K562 (cell line): ENCODE measurements around the gene CLSTN2. TPM values are rescaled to one million over a fixed set of nuclear protein-coding genes. Genes with fewer than 3 reads are reported as not detected.

Experiments used
- ATAC-seq: fragments of 200-7000 bp; cut with Tn5 transposase; 3 replicates; pipeline ENCODE4 v1.9.1; 2020; ENCODE audit warnings: moderate library complexity
- BruUV-seq: library from RNA; stranded (reverse); fragments of 400-500 nt; replicated peaks from 2 replicates; lab custom pipeline; 2021; lab: Mats Ljungman, UMichigan
- CTCF ChIA-PET: fragments of 300-600 bp; formaldehyde crosslinking; extraction: SDS; loops from one replicate; lab custom pipeline; 2021; ENCODE audit warnings: low intra/inter-chr PET ratio; lab: Yijun Ruan, JAX
- POLR2A ChIA-PET: fragments of 300-600, 350-650 bp; sonication (Branson Sonifier 250); formaldehyde crosslinking; extraction: SDS; loops from one replicate; lab custom pipeline; 2021; ENCODE audit warnings: antibody characterized with exemption, inconsistent platforms; lab: Yijun Ruan, JAX
- DNase-seq, 4 experiments: peaks; one replicate each; pipeline versions ENCODE4 v3.0.0 to v3.0.0-alpha.2; 2011 to 2018; ENCODE audit warnings: low spot score in 3 of 4, mixed read lengths in 3 of 4; ENCODE audit errors: extremely low read depth in 1 of 4
- FAIRE-seq: peaks from 2 replicates; lab custom pipeline; 2011; peaks lifted over from hg19 to GRCh38; lab: Jason Lieb, UNC
- H2AFZ ChIP-seq: 2 replicates; pipeline ENCODE4 v1.6.0; 2011; ENCODE audit warnings: low read depth, low read length, control low read depth, inconsistent platforms
- H3K27ac ChIP-seq: fragments of 200-600 bp; 3 replicates; pipeline ENCODE4 v1.8.0; 2011; ENCODE audit warnings: low read depth, mild to moderate bottlenecking, control low read depth, inconsistent platforms, low read length, moderate library complexity, mixed read lengths; ENCODE audit errors: extremely low read depth
- H3K27me3 ChIP-seq, 2 experiments: fragments of 300-600 bp in 1 of 2; 2 replicates in 1 of 2; 3 replicates in 1 of 2; pipeline versions ENCODE4 v1.6.0 to v1.8.0; 2011; ENCODE audit warnings: inconsistent platforms in 2 of 2, low read length in 2 of 2, mild to moderate bottlenecking in 1 of 2, mixed read lengths in 1 of 2, moderate library complexity in 1 of 2; ENCODE audit not compliant: control insufficient read depth in 2 of 2, insufficient read depth in 2 of 2
- H3K36me3 ChIP-seq: fragments of 300-600 bp; 3 replicates; pipeline ENCODE4 v1.8.0; 2011; ENCODE audit warnings: mild to moderate bottlenecking, low read length, inconsistent platforms; ENCODE audit not compliant: control insufficient read depth, insufficient read depth
- H3K4me1 ChIP-seq, 2 experiments: fragments of 200-600 bp in 1 of 2; replicated peaks in 1 of 2; 2 replicates in 1 of 2; 3 replicates in 1 of 2; pipeline versions ENCODE4 v1.5.1 to v1.8.0; 2011; ENCODE audit warnings: inconsistent platforms in 2 of 2, low read length in 2 of 2, mild to moderate bottlenecking in 1 of 2, mixed read lengths in 1 of 2, moderate library complexity in 1 of 2; ENCODE audit not compliant: control insufficient read depth in 2 of 2, insufficient read depth in 2 of 2
- H3K4me2 ChIP-seq: 2 replicates; pipeline ENCODE4 v1.6.1; 2011; ENCODE audit warnings: low read length, control low read depth, inconsistent platforms, mixed read lengths; ENCODE audit not compliant: insufficient read depth
- H3K4me3 ChIP-seq: fragments of 200-600 bp; sonication (generic), shearing (Covaris generic); 2 replicates; pipeline ENCODE4 v1.5.1; 2016; ENCODE audit warnings: control low read depth, inconsistent platforms
- H3K79me2 ChIP-seq: fragments of 200-600 bp; 3 replicates; pipeline ENCODE4 v1.8.0; 2011; ENCODE audit warnings: low read length, inconsistent platforms; ENCODE audit not compliant: control insufficient read depth, insufficient read depth
- H3K9ac ChIP-seq, 2 experiments: 2 replicates each; pipeline versions ENCODE4 v1.6.0 to v1.6.1; 2011; ENCODE audit warnings: low read depth in 2 of 2, low read length in 2 of 2, control low read depth in 1 of 2, inconsistent platforms in 1 of 2, mild to moderate bottlenecking in 1 of 2, mixed read lengths in 1 of 2; ENCODE audit not compliant: insufficient read depth in 1 of 2
- H3K9me1 ChIP-seq: one replicate; pipeline ENCODE4 v1.6.0; 2011; ENCODE audit warnings: inconsistent platforms, mild to moderate bottlenecking, low read length, moderate library complexity; ENCODE audit not compliant: control insufficient read depth, insufficient read depth
- H3K9me3 ChIP-seq: replicated peaks from 2 replicates; pipeline ENCODE4 v1.5.1; 2011; ENCODE audit warnings: low read depth, low read length, inconsistent platforms; ENCODE audit not compliant: control insufficient read depth, insufficient read depth
- H4K20me1 ChIP-seq: replicated peaks from 2 replicates; pipeline ENCODE4 v1.6.1; 2011; ENCODE audit warnings: low read length, inconsistent platforms, mixed read lengths; ENCODE audit not compliant: control insufficient read depth, insufficient read depth
- CREB1 ChIP-seq, 2 experiments: sonication (generic) in 1 of 2; formaldehyde crosslinking in 1 of 2; IDR thresholded peaks; 2 replicates each; pipeline versions ENCODE4 v1.6.1 to v1.8.0; 2012 to 2022; ENCODE audit warnings: inconsistent platforms in 1 of 2, mild to moderate bottlenecking in 1 of 2, missing genetic modification reagents in 1 of 2, moderate library complexity in 1 of 2
- SIN3A ChIP-seq, 2 experiments: fragments of 150-350 bp in 1 of 2; IDR thresholded peaks; 2 replicates each; pipeline ENCODE4 v1.6.1; 2011 to 2016; ENCODE audit warnings: borderline replicate concordance in 2 of 2, low read depth in 2 of 2, low read length in 2 of 2, mild to moderate bottlenecking in 2 of 2, moderate library complexity in 2 of 2; ENCODE audit not compliant: control insufficient read depth in 1 of 2
- ZNF347 ChIP-seq: fragments of 450-650 bp; formaldehyde crosslinking; IDR thresholded peaks from 2 replicates; pipeline ENCODE4 v1.4.0; 2020; ENCODE audit warnings: low read depth, mild to moderate bottlenecking, moderate library complexity
- ZNF354B ChIP-seq: fragments of 250-450 bp; sonication (Bioruptor Pico); IDR thresholded peaks from 2 replicates; pipeline ENCODE4 v1.4.0; 2020
- ZNF717 ChIP-seq: fragments of 250-450 bp; sonication (Bioruptor Pico); IDR thresholded peaks from 2 replicates; pipeline ENCODE4 v1.5.0; 2021
- WGBS: fragments of 100-300 bp; shearing (Covaris generic); methylation state at CpG from one replicate; pipeline ENCODE4 v1.1.6; 2016; ENCODE audit warnings: low coverage, mixed read lengths; ENCODE audit not compliant: insufficient coverage; ENCODE audit errors: missing lambda C conversion rate; 5-methylcytosine and 5-hydroxymethylcytosine counted together
- in situ Hi-C: fragments of 300-500 bp; cut with MboI; formaldehyde crosslinking; loops from 4 replicates; pipeline ENCODE4 v1.15.0; 2018; ENCODE audit warnings: inconsistent platforms, mixed read lengths
- intact Hi-C: fragments of 100-400 bp; cut with micrococcal nuclease; formaldehyde crosslinking; loops from 2 replicates; pipeline ENCODE4 v1.14.2; 2022
- polyA plus RNA-seq, 8 experiments: library from polyadenylated mRNA; depleted of rRNA in 4 of 8; stranded (reverse) in 5 of 8; unstranded in 3 of 8; fragments of >200 nt; fragmentation: Nextera tagmentation in 2 of 8; fragmentation: Illumina TruSeq in 1 of 8; extraction: Ambion mirVana in 2 of 8; extraction: Trizol in 1 of 8; gene quantifications; 2 replicates each; pipeline versions ENCODE4 v1.2.1 to v1.2.3, GENCODE V29; 2011 to 2014; ENCODE audit warnings: inconsistent platforms in 1 of 8, missing spikeins in 1 of 8
- total RNA-seq, 7 experiments: library from RNA; depleted of rRNA in 6 of 7; stranded (reverse); fragments of >200 nt in 6 of 7; fragmentation: Illumina TruSeq in 2 of 7; extraction: Trizol in 2 of 7; gene quantifications; 2 replicates each; pipeline versions ENCODE4 v1.2.1 to v1.2.3, GENCODE V29; 2011 to 2021; ENCODE audit warnings: low replicate concordance in 1 of 7

Gene CLSTN2
- total and polyA plus RNA-seq, 9 of the 15 experiments (the other 6 are each of a cell fraction or from before 2014, with no cell fraction given): 0.02 to 0.04 (median 0.04) TPM; not detected in 6

DNA sequence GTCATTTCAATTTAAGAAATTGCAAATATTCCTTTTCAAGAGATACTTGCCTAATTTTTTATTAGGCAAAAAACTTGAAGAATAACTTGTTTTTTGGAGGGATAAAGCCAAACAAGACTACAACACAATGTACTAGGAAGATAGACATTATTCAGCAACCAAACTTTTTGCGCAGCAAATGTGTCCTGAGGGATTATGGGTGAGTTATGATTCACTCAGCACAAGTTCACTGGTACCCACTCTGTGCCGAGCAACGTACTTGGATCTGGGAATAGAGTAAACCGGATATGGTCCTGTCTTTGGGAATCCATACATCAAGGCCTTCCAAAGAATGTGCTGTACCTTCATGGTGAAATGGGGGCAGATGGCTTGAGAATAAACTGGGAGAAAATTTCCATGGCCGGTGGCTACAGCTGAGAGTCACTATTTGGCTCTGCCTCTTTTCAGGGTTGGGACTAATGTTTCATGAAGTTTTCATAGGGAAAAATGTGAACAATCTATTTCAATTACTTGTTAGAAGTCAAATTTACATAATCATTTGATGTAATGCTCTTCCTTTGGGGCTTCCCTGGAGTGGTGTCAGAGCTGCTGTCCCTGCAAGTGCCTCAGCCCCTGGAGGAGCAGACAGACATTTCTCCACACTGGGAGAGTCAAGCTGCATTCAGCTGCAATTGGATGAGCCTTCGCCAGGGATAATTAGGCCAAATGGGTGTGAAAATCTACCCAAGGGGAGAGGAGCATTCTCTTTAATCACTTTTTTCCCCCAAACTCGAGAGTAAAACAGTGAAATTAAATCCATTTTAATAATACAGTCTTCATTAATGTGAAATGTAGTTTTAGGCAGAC, 315.2 kb downstream of the CLSTN2 start:
- no TSS peak for BruUV-seq
- Histone ChIP-seq H3K79me2 (no peaks in the 10 kb centered on the region), H3K27ac (no peak overlapping the region), H3K9ac (no peak overlapping the region), H3K36me3 (no peaks in the 10 kb centered on the region), H3K9me1 (no peaks in the 10 kb centered on the region), H3K9me3 (no peaks in the 10 kb centered on the region), H3K4me1 (no peaks in the 10 kb centered on the region), H3K4me3 (no peak overlapping the region), H3K4me2 (no peak overlapping the region), H4K20me1 (no peaks in the 10 kb centered on the region), H3K27me3 (peaks cover 0 to 4% of the 10 kb centered on the region in 2 experiments; a peak in 1 of 5 replicates), H2AFZ (no peak overlapping the region)
- TF ChIP-seq ZNF347: no peak
- TF ChIP-seq SIN3A (IDR thresholded peaks at IDR 0.05; ENCODE audit: borderline replicate concordance in 2 of 2, control insufficient read depth in 1 of 2, low read depth in 2 of 2, low read length in 2 of 2): no peak
- no peak for TF ChIP-seq CREB1 (IDR thresholded peaks at IDR 0.05)
- no peak for TF ChIP-seq CREB1 (CRISPR knock-in tag; IDR thresholded peaks at IDR 0.05)
- TF ChIP-seq ZNF354B (CRISPR knock-in tag): no peak
- TF ChIP-seq ZNF717 (CRISPR knock-in tag): no peak
- in situ Hi-C loops: no loop called here
- intact Hi-C loops: no loop called here
- ATAC-seq: no peak
- DNase-seq: no peak
- ChIA-PET POLR2A (interaction anchor here (0.6 kb wide), 1 partner anchor 629 kb away, joined by 3 read pairs; no protein-coding TSS in a partner anchor), CTCF (no interaction called here)
- FAIRE-seq: no peak
- WGBS: 2% methylated on average over 7 of the region's 7 CpGs
